ENCODE measurements around the gene COQ2. TPM values are rescaled to one million over a fixed set of nuclear protein-coding genes. Genes with fewer than 3 reads are reported as not detected.

The COQ2 gene
- total and polyA plus RNA-seq, 5 donors, result 12.1 to 17.5 (median 14.5) TPM

DNA sequence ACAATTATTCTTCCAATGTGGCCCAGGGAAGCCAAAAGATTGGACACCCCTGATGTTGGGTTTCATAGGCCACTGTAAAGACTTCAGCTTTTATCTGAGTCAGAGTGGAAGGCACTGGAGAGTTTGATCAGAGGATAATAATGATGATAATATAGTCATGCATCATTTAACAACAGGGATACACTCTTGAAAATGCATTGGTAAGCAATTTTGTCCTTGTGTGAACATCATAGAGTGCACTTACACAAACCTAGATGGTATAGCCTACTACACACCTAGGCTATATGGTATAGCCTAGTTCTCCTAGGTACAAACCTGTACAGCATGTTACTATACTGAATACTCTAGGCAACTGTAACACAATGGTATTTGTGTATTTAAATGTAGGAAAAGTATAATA lies 70.5 kb downstream of the COQ2 start:
- Histone ChIP-seq H3K4me3 (ENCODE audit: low read length) (no peak overlapping the region), H3K27ac (ENCODE audit: low read length) (no peak overlapping the region), H3K9me3 (ENCODE audit: control insufficient read depth, low read length) (no peaks in the 10 kb centered on the region), H3K4me1 (ENCODE audit: control insufficient read depth, insufficient read depth, low read length) (no peaks in the 10 kb centered on the region), H3K27me3 (ENCODE audit: control insufficient read depth, insufficient read depth) (no peaks in the 10 kb centered on the region)
- intact Hi-C loops (cut with DNase I), result no loop called here
- DNase-seq, result no peak
- ATAC-seq, result no peak

Other genes starting within 250 kb of the COQ2 start
- gene COPS4, start 249.6 kb downstream of the COQ2 start, total RNA-seq, result 10 to 100 TPM; 47.3 to 54.8 (median 50.7) TPM
- 40.3 TPM for gene COPS4, start 249.6 kb downstream of the COQ2 start, polyA plus RNA-seq
- gene PLAC8, start 170.1 kb downstream of the COQ2 start, total RNA-seq, result 1 to 10 TPM; 1.2 to 5.0 (median 3.0) TPM
- 1.6 TPM for gene PLAC8, start 170.1 kb downstream of the COQ2 start, polyA plus RNA-seq
- 1 to 10 TPM; 1.2 to 2.3 (median 1.8) TPM for gene HPSE, start 50.0 kb upstream of the COQ2 start, total RNA-seq
- gene HPSE, start 50.0 kb upstream of the COQ2 start, polyA plus RNA-seq, result 0.50 TPM
- gene HELQ, start 171.0 kb upstream of the COQ2 start, total RNA-seq, result 10 to 100 TPM; 13.4 to 15.7 (median 14.7) TPM
- 7.9 TPM for gene HELQ, start 171.0 kb upstream of the COQ2 start, polyA plus RNA-seq
- gene MRPS18C, start 171.3 kb upstream of the COQ2 start, total RNA-seq, result 10 to 100 TPM; 46.9 to 69.0 (median 48.5) TPM
- gene MRPS18C, start 171.3 kb upstream of the COQ2 start, polyA plus RNA-seq, result 40.8 TPM
- 10 to 100 TPM in 1 of 4 donors, 1 to 10 TPM in 3; 5.2 to 10.0 (median 7.1) TPM for gene ABRAXAS1, start 200.3 kb upstream of the COQ2 start, total RNA-seq
- gene ABRAXAS1, start 200.3 kb upstream of the COQ2 start, polyA plus RNA-seq, result 3.0 TPM

Measured in right cardiac atrium (tissue), 5 donors.